Skeletal muscle satellite cell (primary cell): ENCODE results near the gene CROT. TPM values are rescaled to one million over a fixed set of nuclear protein-coding genes. Genes with fewer than 3 reads are reported as not detected.
A peak's percentile ranks its signal among the peaks of the same experiment; 100 is the strongest.
"Not testable (repeated sequence)": the region's sequence is repeated elsewhere in the genome, so short reads cannot be mapped to it uniquely, and the experiment has no call there.

Source experiments
- H3K27me3 ChIP-seq: 2 replicates; pipeline ENCODE4 v1.7.0; 2013; ENCODE audit warnings: low read length; ENCODE audit not compliant: control insufficient read depth, insufficient read depth
- H3K36me3 ChIP-seq: 2 replicates; pipeline ENCODE4 v1.7.0; 2013; ENCODE audit warnings: mild to moderate bottlenecking, control low read depth, low read length; ENCODE audit not compliant: insufficient read depth
- H3K4me1 ChIP-seq: 2 replicates; pipeline ENCODE4 v1.7.0; 2013; ENCODE audit warnings: low read length; ENCODE audit not compliant: control insufficient read depth, insufficient read depth
- H3K4me2 ChIP-seq: 2 replicates; pipeline ENCODE4 v1.7.0; 2013; ENCODE audit warnings: mild to moderate bottlenecking, low read length
- H3K4me3 ChIP-seq: 2 replicates; pipeline ENCODE4 v1.7.0; 2013; ENCODE audit warnings: low read length
- H3K9ac ChIP-seq: 2 replicates; pipeline ENCODE4 v1.7.0; 2013; ENCODE audit warnings: mild to moderate bottlenecking, low read depth, low read length, moderate library complexity
- H3K9me3 ChIP-seq: replicated peaks from 2 replicates; pipeline ENCODE4 v1.7.0; 2013; ENCODE audit warnings: mild to moderate bottlenecking, control low read depth, low read length
- total RNA-seq: library from RNA; depleted of rRNA; stranded (reverse); fragments of >200 nt; gene quantifications from 2 replicates; pipeline ENCODE4 v1.2.3, GENCODE V29; 2012; rRNA removed

Gene CROT, protein sequence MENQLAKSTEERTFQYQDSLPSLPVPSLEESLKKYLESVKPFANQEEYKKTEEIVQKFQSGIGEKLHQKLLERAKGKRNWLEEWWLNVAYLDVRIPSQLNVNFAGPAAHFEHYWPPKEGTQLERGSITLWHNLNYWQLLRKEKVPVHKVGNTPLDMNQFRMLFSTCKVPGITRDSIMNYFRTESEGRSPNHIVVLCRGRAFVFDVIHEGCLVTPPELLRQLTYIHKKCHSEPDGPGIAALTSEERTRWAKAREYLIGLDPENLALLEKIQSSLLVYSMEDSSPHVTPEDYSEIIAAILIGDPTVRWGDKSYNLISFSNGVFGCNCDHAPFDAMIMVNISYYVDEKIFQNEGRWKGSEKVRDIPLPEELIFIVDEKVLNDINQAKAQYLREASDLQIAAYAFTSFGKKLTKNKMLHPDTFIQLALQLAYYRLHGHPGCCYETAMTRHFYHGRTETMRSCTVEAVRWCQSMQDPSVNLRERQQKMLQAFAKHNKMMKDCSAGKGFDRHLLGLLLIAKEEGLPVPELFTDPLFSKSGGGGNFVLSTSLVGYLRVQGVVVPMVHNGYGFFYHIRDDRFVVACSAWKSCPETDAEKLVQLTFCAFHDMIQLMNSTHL
- total RNA-seq: 11.1 and 13.9 TPM in 2 replicates

DNA sequence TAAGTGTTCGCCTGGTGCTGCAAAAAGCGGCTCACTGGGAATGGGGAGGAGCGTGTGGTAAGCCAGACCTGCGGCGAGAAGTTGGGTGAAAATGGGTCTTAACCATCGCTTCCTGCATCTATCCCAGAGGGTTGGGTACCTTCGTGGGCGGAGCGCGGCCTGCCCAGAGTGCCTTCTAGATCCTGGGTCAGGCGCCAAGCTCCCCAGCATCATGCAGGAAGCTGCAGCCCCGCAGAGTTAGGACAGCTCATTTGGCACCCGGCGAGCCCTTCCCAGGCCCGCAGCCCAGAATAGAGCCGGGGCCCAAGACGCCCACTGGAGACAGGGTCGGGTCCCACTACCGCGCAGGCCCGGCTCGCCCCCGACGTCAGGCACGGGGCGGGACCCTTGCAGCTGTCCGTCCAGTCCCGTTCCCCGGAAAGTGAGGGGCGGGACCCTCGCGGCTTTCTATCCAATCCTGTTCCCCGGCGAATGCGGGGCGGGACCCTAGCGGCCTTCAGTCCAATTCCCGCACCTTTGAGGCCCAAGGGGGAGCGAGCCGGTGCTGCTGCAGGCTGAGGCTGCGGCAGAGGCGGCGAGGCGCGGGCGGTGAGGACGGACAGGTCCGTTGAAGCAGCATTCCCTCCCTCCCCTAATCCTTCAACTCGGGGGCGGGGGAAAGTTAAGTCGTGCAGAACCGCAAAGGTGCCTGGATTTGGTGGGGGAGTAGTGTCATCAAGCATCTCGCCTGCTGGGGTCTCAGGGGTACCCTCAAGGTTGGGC is at the start of gene CROT:
Gene CROT (plus strand): TSS at position 499 of the 762 bp plus-strand sequence. CDS start 3,405 bp downstream, outside the sequence.
- no peaks in the 10 kb centered on the region for H3K9me3 ChIP-seq

DNA sequence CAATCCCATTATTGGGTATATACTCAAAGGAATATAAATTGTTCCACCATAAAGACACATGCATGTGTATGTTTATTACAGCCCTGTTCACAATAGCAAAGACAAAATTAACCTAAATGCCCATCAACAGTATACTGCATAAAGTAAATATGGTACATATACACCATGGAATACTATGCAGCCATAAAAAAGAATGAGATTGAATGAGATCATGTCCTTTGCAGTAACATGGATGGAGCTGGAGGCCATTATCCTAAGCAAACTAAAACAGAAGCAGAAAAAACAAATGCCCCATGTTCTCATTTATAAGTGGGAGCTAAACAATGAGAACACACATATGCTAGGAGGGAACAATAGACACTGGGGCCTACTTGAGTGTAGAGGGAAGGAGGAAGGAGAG is 44.7 kb upstream of the CROT start:
- Histone ChIP-seq H3K4me2 (no peak overlapping the region), H3K9ac (no peak overlapping the region), H3K4me3 (no peak overlapping the region), H3K27me3 (no peaks in the 10 kb centered on the region), H3K4me1 (no peaks in the 10 kb centered on the region), H3K36me3 (no peaks in the 10 kb centered on the region), H3K9me3 (no peaks in the 10 kb centered on the region)

More for the DNA sequence above, at the start of gene CROT:
- Histone ChIP-seq H3K27me3 (no peaks in the 10 kb centered on the region), H3K9ac (peak within 1 kb of the TSS; percentile 72), H3K4me2 (peak within 1 kb of the TSS; percentile 81), H3K4me1 (peaks cover 11% of the 10 kb centered on the region), H3K36me3 (peaks cover 12% of the 10 kb centered on the region), H3K4me3 (peak within 1 kb of the TSS; percentile 86)

DNA sequence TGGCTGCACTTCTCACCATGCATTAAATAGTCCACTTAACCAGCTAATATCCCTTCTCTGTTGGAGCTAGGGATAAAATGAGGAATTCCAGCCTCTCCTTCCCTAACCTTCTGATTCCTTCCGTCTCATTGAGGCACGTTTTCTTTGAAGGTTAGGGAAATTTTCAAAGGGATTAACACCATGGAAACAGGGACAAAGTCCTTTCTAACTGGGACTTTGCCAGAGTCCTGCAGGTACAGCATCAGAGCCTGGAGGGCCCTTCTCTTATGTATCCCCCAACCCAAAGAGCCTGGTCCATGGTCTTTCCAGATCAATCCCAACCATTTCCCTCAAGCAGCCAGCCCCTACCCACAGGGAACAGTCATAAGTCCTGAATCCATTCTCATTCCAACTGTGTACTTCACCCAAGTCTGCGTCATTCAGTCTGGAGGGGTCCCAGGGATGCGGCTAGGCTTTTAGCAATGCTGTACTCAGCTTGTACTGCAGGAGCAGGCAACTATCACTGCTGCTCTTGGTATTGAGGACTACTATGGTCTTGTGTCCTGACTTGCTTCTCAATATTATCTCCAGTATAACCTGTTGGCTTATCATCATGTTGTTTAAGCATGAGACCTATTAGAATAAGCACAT is 34.6 kb upstream of the CROT start:
- no peak overlapping the region for H3K9ac ChIP-seq
- no peaks in the 10 kb centered on the region for H3K9me3 ChIP-seq
- no peak overlapping the region for H3K4me3 ChIP-seq
- H3K4me2 ChIP-seq: no peak overlapping the region
- H3K27me3 ChIP-seq: no peaks in the 10 kb centered on the region
- H3K36me3 ChIP-seq: no peaks in the 10 kb centered on the region
- H3K4me1 ChIP-seq: no peaks in the 10 kb centered on the region

DNA sequence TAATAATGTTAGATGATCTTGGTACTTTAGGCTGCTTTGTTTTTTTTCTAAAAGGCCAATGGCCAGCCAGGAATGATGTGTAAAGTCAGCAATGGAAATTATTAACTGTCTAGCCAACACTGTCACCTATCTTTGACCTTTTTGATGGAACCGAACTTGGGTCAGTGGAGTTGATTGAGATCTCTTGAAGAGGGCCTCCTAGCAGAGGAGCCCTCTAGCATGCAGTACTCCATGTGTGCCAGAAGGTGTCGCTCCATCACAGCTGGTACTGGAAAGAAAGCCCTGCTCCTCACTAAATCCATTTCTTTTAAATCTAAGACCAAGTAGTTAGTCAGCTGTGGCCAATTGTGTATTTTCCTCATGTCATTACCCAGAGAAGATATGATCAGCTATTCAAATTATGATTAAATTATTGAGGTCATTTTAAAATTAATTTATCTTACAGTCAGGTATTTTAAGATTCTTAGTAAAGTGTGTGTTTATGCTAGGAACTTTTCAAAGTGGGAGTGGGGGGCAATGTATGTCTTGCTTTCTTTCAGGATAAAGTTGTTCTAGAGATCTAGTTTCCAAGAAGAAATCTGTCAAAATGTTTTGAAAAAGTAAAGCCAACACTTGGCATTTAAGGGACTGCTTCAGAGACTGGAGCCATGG is 33.1 kb upstream of the CROT start:
- Histone ChIP-seq H3K4me1 (peaks cover 12% of the 10 kb centered on the region), H3K36me3 (no peaks in the 10 kb centered on the region), H3K9ac (no peak overlapping the region), H3K4me3 (no peak overlapping the region), H3K4me2 (no peak overlapping the region), H3K9me3 (no peaks in the 10 kb centered on the region), H3K27me3 (no peaks in the 10 kb centered on the region)

DNA sequence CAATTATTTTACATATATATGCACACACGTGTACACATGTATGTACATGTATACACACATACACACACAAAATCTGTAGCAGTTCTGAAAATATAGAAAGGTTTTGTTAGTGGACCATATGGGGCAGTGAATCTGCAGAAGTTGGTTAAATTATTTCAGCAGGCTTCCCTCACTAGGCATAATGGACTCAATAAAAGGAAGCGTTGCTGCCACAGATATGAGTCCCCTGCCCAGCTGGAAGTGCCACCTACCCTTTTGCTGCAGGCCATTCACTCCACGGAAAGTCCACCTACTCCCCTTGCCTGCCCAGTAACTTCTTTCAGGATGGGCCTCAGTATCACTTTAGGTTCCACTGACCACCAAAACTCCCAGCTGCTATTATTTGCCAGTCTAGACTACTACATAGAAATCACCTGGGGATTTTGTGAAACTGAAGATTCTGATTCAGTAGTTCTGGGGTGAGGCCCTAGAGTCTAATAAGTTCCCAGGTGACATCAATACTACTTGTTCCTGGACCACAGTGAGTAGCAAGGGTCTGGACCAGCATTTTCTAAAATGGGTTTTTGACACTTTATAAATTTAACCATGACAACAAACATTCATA is 29.3 kb upstream of the CROT start:
- no peaks in the 10 kb centered on the region for H3K27me3 ChIP-seq
- no peaks in the 10 kb centered on the region for H3K9me3 ChIP-seq
- no peak overlapping the region for H3K9ac ChIP-seq

DNA sequence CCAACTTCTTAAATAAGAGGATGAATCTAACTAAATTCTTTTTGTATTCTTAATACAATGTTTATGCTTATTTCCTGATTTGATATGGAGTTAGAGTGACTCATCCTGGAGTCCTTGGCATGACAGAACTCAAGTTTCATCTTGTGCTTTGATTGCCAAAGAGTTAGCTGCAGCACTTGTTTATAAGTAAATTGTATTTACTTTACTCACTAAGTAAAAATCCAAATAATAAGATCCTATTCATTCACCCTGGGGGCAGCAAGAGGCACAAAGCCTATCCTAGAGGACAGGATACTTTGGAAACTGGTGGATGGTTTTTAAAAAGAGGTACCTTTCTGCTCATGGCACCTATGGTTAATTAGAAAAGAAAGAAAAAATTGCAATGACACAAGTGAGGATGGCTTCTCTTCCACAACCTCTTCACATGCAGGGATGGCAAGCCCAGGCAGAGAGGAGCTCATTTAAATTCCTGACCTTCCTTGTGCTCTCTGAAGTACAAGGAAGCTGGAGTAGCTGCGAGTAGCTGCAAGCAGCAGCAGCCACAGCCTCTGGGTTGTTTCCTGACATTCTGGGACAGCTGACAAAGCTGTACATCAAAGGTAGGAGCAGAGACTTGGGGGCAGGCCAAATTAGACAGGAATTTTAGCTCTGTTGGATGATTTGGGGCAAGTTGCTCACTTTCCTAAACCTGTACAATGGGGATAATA is 28.5 kb upstream of the CROT start:
- H3K4me2 ChIP-seq: peak overlapping the region; percentile 63
- H3K36me3 ChIP-seq: no peaks in the 10 kb centered on the region
- no peaks in the 10 kb centered on the region for H3K9me3 ChIP-seq
- no peak overlapping the region for H3K9ac ChIP-seq
- no peaks in the 10 kb centered on the region for H3K27me3 ChIP-seq
- no peak overlapping the region for H3K4me3 ChIP-seq
- H3K4me1 ChIP-seq: peaks cover 24% of the 10 kb centered on the region

More for the DNA sequence above, 29.3 kb upstream of the CROT start:
- H3K4me2 ChIP-seq: peak overlapping the region; percentile 63
- no peak overlapping the region for H3K4me3 ChIP-seq
- H3K36me3 ChIP-seq: no peaks in the 10 kb centered on the region
- H3K4me1 ChIP-seq: peaks cover 24% of the 10 kb centered on the region

DNA sequence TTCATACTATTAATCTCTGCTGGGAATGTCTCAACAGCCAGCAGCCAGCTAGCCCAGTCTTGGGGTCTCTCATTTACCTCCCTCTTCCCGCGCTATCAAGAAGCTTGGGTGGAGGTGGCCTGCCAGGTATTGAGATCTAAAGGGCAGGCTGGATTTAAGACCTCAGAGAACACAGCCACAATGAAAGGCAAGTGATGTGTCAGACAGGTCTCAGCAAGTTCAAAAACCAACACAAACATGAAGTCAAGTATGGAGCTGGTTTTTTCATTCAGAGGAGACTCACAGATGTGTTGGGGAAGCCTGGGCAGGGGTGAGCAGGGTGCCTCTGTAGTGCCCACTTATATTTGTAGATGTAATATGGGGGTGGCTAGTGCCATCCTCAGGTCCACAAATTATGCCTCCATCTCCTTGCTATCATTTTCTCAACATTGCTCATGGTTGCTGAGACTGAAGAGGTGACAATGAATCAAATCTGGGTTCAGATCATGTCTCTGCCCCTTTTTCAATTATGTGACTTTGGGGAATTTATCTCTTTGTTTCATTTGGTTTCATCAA is 27.7 kb upstream of the CROT start:
- H3K27me3 ChIP-seq: no peaks in the 10 kb centered on the region
- H3K9ac ChIP-seq: no peak overlapping the region
- H3K9me3 ChIP-seq: no peaks in the 10 kb centered on the region
- no peak overlapping the region for H3K4me3 ChIP-seq
- H3K4me2 ChIP-seq: no peak overlapping the region
- H3K36me3 ChIP-seq: no peaks in the 10 kb centered on the region
- H3K4me1 ChIP-seq: peaks cover 24% of the 10 kb centered on the region

DNA sequence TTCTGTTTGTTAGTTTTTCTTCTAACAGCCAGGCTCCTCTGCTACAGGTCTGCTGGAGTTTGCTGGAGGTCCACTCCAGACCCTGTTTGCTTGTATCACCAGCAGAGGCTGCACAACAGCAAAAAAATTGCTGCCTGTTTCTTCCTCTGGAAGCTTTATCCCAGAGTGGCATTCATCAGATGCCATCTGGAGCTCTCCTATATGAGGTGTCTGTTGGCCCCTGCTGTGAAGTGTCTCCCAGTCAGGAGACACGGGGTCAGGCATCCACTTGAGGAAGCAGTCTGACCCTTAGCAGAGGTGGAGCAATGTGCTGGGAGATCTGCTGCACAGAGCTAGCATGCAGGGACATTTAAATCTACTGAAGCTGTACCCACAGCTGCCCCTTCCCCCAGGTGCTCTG is 26.7 kb upstream of the CROT start:
- Histone ChIP-seq H3K27me3 (no peaks in the 10 kb centered on the region), H3K4me2 (peak overlapping the region; percentile 71), H3K9me3 (no peaks in the 10 kb centered on the region), H3K4me3 (peak overlapping the region; percentile 57), H3K9ac (no peak overlapping the region), H3K4me1 (peaks cover 24% of the 10 kb centered on the region), H3K36me3 (no peaks in the 10 kb centered on the region)

DNA sequence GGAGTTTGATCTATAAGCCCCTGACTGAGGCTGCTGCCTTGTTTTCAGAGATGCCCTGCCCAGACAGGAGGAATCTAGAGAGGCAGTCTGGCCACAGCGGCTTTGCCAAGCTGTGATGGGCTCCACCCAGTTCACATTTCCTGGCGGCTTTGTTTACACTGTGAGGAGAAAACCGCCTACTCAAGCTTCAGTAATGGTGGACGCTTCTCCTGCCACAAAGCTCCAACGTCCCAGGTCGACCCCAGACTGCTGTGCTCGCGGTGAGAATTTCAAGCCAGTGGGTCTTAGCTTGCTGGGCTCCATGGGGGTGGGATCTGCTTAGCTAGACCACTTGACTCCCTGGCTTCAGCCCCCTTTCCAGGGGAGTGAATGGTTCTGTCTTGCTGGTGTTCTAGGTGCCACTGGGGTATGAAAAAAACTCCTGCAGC is 26.3 kb upstream of the CROT start:
- H3K36me3 ChIP-seq, H3K9me3 ChIP-seq, H3K9ac ChIP-seq, H3K27me3 ChIP-seq: not testable (repeated sequence)
- H3K4me1 ChIP-seq: peaks cover 24% of the 10 kb centered on the region
- H3K4me2 ChIP-seq: peak overlapping the region; percentile 71
- H3K4me3 ChIP-seq: peak overlapping the region; percentile 57

DNA sequence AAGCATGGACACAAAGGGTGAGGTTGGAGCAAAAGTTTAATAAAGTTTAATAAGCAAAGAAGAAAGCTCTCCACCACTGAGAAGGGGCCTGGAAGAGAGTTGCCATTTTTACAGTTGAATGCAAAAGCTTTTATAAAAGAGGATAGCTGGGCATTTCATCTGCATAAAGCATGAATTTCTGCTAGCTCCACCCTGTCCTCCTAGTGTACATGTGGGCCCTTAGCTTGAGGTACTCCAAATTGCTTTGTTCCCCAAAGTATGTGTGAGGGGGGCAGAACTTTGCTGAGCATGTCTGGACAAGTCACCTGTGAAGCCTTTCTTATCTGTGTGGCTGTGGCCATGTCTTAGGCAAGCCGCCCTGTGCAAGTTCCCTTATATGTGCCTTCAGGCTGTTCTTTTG is 22.6 kb upstream of the CROT start:
- no peak overlapping the region for H3K4me3 ChIP-seq
- peaks cover 7% of the 10 kb centered on the region for H3K4me1 ChIP-seq
- peaks cover 11% of the 10 kb centered on the region for H3K9me3 ChIP-seq
- H3K27me3 ChIP-seq: no peaks in the 10 kb centered on the region
- H3K9ac ChIP-seq: no peak overlapping the region
- H3K36me3 ChIP-seq: no peaks in the 10 kb centered on the region
- no peak overlapping the region for H3K4me2 ChIP-seq
